ENCODE results near the gene CPEB3.

Gene CPEB3

DNA sequence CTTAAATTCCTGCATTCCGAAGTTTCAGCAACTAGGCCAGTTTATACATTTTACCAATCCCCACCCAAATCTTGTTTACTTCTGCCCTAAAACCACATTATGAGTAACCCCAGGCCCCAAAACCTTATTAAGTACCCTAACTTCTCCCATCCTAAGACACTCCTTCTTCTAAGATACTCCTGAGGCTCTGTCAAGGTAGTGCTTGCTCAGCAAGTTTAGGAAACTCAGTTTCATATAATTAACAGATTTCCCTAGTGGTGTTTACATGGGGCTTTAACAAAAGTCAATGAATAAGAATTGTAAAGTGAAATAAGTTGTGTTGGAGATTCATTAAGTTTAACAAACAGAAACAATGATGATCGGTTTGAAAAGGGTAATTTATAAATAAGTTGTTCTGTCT is 77.8 kb downstream of the CPEB3 start:
- Histone ChIP-seq H3F3A (ENCODE audit: insufficient read depth, low read length) (no peaks in the 10 kb centered on the region), H3K27ac (ENCODE audit: low read depth, low read length, poor library complexity, severe bottlenecking) (no peak overlapping the region), H4K20me1 (ENCODE audit: insufficient read depth, low read length) (no peaks in the 10 kb centered on the region), H3K9me2 (ENCODE audit: low read depth, low read length) (no peaks in the 10 kb centered on the region), H3K36me3 (ENCODE audit: insufficient read depth, low read length) (no peaks in the 10 kb centered on the region), H2AFZ (ENCODE audit: low read length) (no peak overlapping the region), H3K79me2 (ENCODE audit: insufficient read depth, low read length) (no peaks in the 10 kb centered on the region), H3K27me3 (ENCODE audit: insufficient read depth, low read length) (no peaks in the 10 kb centered on the region), H3K4me1 (ENCODE audit: insufficient read depth, low read length, severe bottlenecking) (peaks cover 7% of the 10 kb centered on the region), H3K4me2 (ENCODE audit: low read length) (no peak overlapping the region), H3K4me3 (ENCODE audit: low read depth, low read length, poor library complexity, severe bottlenecking) (no peak overlapping the region), H3K9me3 (ENCODE audit: low read length) (no peaks in the 10 kb centered on the region), H3K9ac (ENCODE audit: low read length) (no peak overlapping the region)
- TF ChIP-seq, protein P1, sequence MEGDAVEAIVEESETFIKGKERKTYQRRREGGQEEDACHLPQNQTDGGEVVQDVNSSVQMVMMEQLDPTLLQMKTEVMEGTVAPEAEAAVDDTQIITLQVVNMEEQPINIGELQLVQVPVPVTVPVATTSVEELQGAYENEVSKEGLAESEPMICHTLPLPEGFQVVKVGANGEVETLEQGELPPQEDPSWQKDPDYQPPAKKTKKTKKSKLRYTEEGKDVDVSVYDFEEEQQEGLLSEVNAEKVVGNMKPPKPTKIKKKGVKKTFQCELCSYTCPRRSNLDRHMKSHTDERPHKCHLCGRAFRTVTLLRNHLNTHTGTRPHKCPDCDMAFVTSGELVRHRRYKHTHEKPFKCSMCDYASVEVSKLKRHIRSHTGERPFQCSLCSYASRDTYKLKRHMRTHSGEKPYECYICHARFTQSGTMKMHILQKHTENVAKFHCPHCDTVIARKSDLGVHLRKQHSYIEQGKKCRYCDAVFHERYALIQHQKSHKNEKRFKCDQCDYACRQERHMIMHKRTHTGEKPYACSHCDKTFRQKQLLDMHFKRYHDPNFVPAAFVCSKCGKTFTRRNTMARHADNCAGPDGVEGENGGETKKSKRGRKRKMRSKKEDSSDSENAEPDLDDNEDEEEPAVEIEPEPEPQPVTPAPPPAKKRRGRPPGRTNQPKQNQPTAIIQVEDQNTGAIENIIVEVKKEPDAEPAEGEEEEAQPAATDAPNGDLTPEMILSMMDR (IDR thresholded peaks at IDR 0.05; ENCODE audit: low read length) = no peak
- TF ChIP-seq EZH2 (IDR thresholded peaks at IDR 0.05; ENCODE audit: borderline replicate concordance, low read length) = no peak

GRCh38 chr10:92208736-92209135 is 82.1 kb downstream of the CPEB3 start:
- no peak overlapping the region for H3K4me3 ChIP-seq (ENCODE audit: low read depth, low read length, poor library complexity, severe bottlenecking)
- peaks cover 13% of the 10 kb centered on the region for H3K4me1 ChIP-seq (ENCODE audit: insufficient read depth, low read length, severe bottlenecking)
- no peaks in the 10 kb centered on the region for H3K79me2 ChIP-seq (ENCODE audit: insufficient read depth, low read length)
- H3K9me2 ChIP-seq (ENCODE audit: low read depth, low read length) = no peaks in the 10 kb centered on the region
- H3K9me3 ChIP-seq (ENCODE audit: low read length) = no peaks in the 10 kb centered on the region
- H4K20me1 ChIP-seq (ENCODE audit: insufficient read depth, low read length) = no peaks in the 10 kb centered on the region
- H3K4me2 ChIP-seq (ENCODE audit: low read length) = no peak overlapping the region
- no peaks in the 10 kb centered on the region for H3K36me3 ChIP-seq (ENCODE audit: insufficient read depth, low read length)
- no peak overlapping the region for H2AFZ ChIP-seq (ENCODE audit: low read length)
- no peak for TF ChIP-seq EZH2 (IDR thresholded peaks at IDR 0.05; ENCODE audit: borderline replicate concordance, low read length)
- TF ChIP-seq, protein P1 (IDR thresholded peaks at IDR 0.05; ENCODE audit: low read length) = no peak
- H3K9ac ChIP-seq (ENCODE audit: low read length) = no peak overlapping the region
- no peaks in the 10 kb centered on the region for H3K27me3 ChIP-seq (ENCODE audit: insufficient read depth, low read length)
- H3K27ac ChIP-seq (ENCODE audit: low read depth, low read length, poor library complexity, severe bottlenecking) = no peak overlapping the region
- no peaks in the 10 kb centered on the region for H3F3A ChIP-seq (ENCODE audit: insufficient read depth, low read length)

DNA sequence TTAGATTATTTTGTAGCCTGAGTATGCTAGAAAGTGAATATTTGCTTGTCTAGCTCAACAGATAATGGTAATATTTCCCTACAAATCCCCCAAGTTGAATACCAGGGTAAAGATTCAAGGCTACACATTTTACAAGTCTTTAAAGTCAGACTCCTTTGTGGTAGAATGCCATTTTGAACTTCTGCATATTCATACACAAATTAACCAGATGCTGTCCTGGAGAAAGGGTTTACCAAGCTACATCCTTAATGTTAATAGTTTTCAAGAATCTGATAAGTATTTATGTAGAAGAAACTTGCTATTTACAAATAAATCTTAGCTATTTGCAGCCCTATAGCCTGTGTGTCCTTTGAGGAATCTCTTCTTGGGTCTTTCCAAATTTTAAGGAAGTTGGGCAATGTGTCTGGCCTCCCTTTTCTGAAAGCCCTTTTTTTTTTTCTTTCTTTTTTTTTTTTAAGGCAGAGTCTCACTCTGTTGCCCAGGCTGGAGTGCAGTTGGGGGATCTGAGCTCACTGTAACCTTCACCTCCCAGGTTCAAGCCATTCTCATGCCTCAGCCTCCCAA is 82.6 kb downstream of the CPEB3 start:
- Histone ChIP-seq H3F3A (ENCODE audit: insufficient read depth, low read length) (no peaks in the 10 kb centered on the region), H3K9me2 (ENCODE audit: low read depth, low read length) (no peaks in the 10 kb centered on the region), H3K79me2 (ENCODE audit: insufficient read depth, low read length) (no peaks in the 10 kb centered on the region), H3K4me2 (ENCODE audit: low read length) (no peak overlapping the region), H3K4me3 (ENCODE audit: low read depth, low read length, poor library complexity, severe bottlenecking) (no peak overlapping the region), H3K4me1 (ENCODE audit: insufficient read depth, low read length, severe bottlenecking) (peaks cover 13% of the 10 kb centered on the region), H3K27me3 (ENCODE audit: insufficient read depth, low read length) (no peaks in the 10 kb centered on the region), H3K9me3 (ENCODE audit: low read length) (no peaks in the 10 kb centered on the region), H2AFZ (ENCODE audit: low read length) (no peak overlapping the region), H3K9ac (ENCODE audit: low read length) (no peak overlapping the region), H4K20me1 (ENCODE audit: insufficient read depth, low read length) (no peaks in the 10 kb centered on the region), H3K36me3 (ENCODE audit: insufficient read depth, low read length) (no peaks in the 10 kb centered on the region), H3K27ac (ENCODE audit: low read depth, low read length, poor library complexity, severe bottlenecking) (no peak overlapping the region)
- no peak for TF ChIP-seq EZH2 (IDR thresholded peaks at IDR 0.05; ENCODE audit: borderline replicate concordance, low read length)
- TF ChIP-seq, protein P1 (IDR thresholded peaks at IDR 0.05; ENCODE audit: low read length) = no peak
